Left colon (tissue), 2 donors: ENCODE data around the gene C19orf25. TPM values are rescaled to one million over a fixed set of nuclear protein-coding genes. Genes with fewer than 3 reads are reported as not detected.
"Not testable (repeated sequence)": the region's sequence is repeated elsewhere in the genome, so short reads cannot be mapped to it uniquely, and the experiment has no call there.

Experiments used
- ATAC-seq: fragments of 200-7000 bp; cut with Tn5 transposase; one replicate; pipeline ENCODE4 v1.9.1; 2020; ENCODE audit warnings: mild to moderate bottlenecking, moderate library complexity
- DNase-seq, 2 donors: peaks; one replicate each; pipeline ENCODE4 v3.0.0-alpha.2; 2020
- intact Hi-C, 2 donors: fragments of 100-400 bp; cut with DNase I in 1 of 2; cut with micrococcal nuclease in 1 of 2; formaldehyde crosslinking; loops; one replicate each; pipeline versions ENCODE4 v1.11.2 to v1.14.0; 2022; cut with DNase I, micrococcal nuclease
- total RNA-seq, 2 donors: library from RNA; stranded (reverse); fragmentation: NEBNext Ultra II Directional; extraction: Animal tissue kit (Norgen Biotek cat#: 25700); gene quantifications; one replicate each; pipeline ENCODE4 v1.2.1, GENCODE V29; 2021
- donor health status: DM: no; HTN: no; CAD: no.
- donor health status: DM: yes; HTN: yes; CAD: no.

The C19orf25 gene
- total RNA-seq, 2 donors from 2014 or later: 34.2 to 35.7 TPM

- ATAC-seq (no peak), DNase-seq (no peak)
- intact Hi-C loops: no loop called here
Measured at GRCh38 chr19:1441022-1441426, 38.0 kb downstream of the C19orf25 start.

- intact Hi-C loops: no loop called here
- no peak for DNase-seq
- no peak for ATAC-seq
Measured at GRCh38 chr19:1440418-1440801, 38.6 kb downstream of the C19orf25 start.

GRCh38 chr19:1439525-1440417 is 39.2 kb downstream of the C19orf25 start:
- ATAC-seq, intact Hi-C loops, DNase-seq: not testable (repeated sequence)

GRCh38 chr19:1438933-1439354 is 40.1 kb downstream of the C19orf25 start:
- DNase-seq (no peak), ATAC-seq (no peak)
- intact Hi-C loops: no loop called here

- ATAC-seq: peak; percentile 88
- DNase-seq: peak; percentile 93 to 97
- intact Hi-C loops: no loop called here
Measured at GRCh38 chr19:1438035-1438932, 40.7 kb downstream of the C19orf25 start, which contains the start of gene RPS15. Gene RPS15 (plus strand): TSS chr19:1438396. CDS start chr19:1438426, 30 bp downstream.

- ATAC-seq: no peak
- no peak for DNase-seq
- intact Hi-C loops: no loop called here
Measured at GRCh38 chr19:1437609-1438008, 41.4 kb downstream of the C19orf25 start.

- ATAC-seq (no peak), DNase-seq (no peak)
- intact Hi-C loops: no loop called here
Measured at GRCh38 chr19:1435378-1435989, 43.5 kb downstream of the C19orf25 start.

- intact Hi-C loops: no loop called here
- DNase-seq (no peak), ATAC-seq (no peak)
Measured at GRCh38 chr19:1434577-1435060, 44.4 kb downstream of the C19orf25 start.

- ATAC-seq: no peak
- intact Hi-C loops: no loop called here
- no peak for DNase-seq
Measured at GRCh38 chr19:1434040-1434366, 45.0 kb downstream of the C19orf25 start.

- intact Hi-C loops: no loop called here
- no peak for ATAC-seq
- DNase-seq: no peak
Measured at GRCh38 chr19:1433119-1434039, 45.6 kb downstream of the C19orf25 start.

- intact Hi-C loops: no loop called here
Measured at GRCh38 chr19:1432507-1432887, 46.5 kb downstream of the C19orf25 start.

GRCh38 chr19:1431759-1432506 is 47.1 kb downstream of the C19orf25 start:
- intact Hi-C loops: no loop called here
- DNase-seq (no peak), ATAC-seq (no peak)

More at GRCh38 chr19:1432507-1432887, 46.5 kb downstream of the C19orf25 start:
- ATAC-seq: no peak
- DNase-seq: no peak

GRCh38 chr19:1430246-1430645 is 48.8 kb downstream of the C19orf25 start:
- DNase-seq: no peak
- ATAC-seq: no peak
- intact Hi-C loops: no loop called here

- intact Hi-C loops: no loop called here
- ATAC-seq (peak; percentile 74), DNase-seq (no peak)
Measured at GRCh38 chr19:1429750-1430149, 49.3 kb downstream of the C19orf25 start.

GRCh38 chr19:1428738-1429391 is 50.1 kb downstream of the C19orf25 start:
- intact Hi-C loops: no loop called here
- no peak for DNase-seq
- ATAC-seq: no peak

- intact Hi-C loops: no loop called here
- DNase-seq: no peak
- ATAC-seq: no peak
Measured at GRCh38 chr19:1427221-1427920, 51.6 kb downstream of the C19orf25 start.
